Adipocyte (in vitro differentiated cells): ENCODE data around the gene UPK3B.
"Not testable (repeated sequence)": the region's sequence is repeated elsewhere in the genome, so short reads cannot be mapped to it uniquely, and the experiment has no call there.

Experiments used
- DNase-seq: peaks from one replicate; pipeline ENCODE4 v3.0.0-alpha.2; 2015; ENCODE audit warnings: low read depth
- H3K27me3 ChIP-seq: replicated peaks from 2 replicates; pipeline ENCODE4 v1.7.0; 2013; ENCODE audit warnings: mild to moderate bottlenecking, low read length, moderate library complexity; ENCODE audit not compliant: control insufficient read depth, insufficient read depth
- H3K36me3 ChIP-seq: 2 replicates; pipeline ENCODE4 v1.7.0; 2013; ENCODE audit warnings: low read length, mild to moderate bottlenecking, moderate library complexity; ENCODE audit not compliant: control insufficient read depth, insufficient read depth, severe bottlenecking
- H3K4me1 ChIP-seq: 2 replicates; pipeline ENCODE4 v1.7.0; 2013; ENCODE audit warnings: mild to moderate bottlenecking, low read length, moderate library complexity; ENCODE audit not compliant: control insufficient read depth, insufficient read depth
- H3K4me3 ChIP-seq: 2 replicates; pipeline ENCODE4 v1.7.0; 2013; ENCODE audit warnings: mild to moderate bottlenecking, low read length, moderate library complexity
- H3K9ac ChIP-seq: 2 replicates; pipeline ENCODE4 v1.7.0; 2013; ENCODE audit warnings: mild to moderate bottlenecking, low read length, moderate library complexity
- H3K9me3 ChIP-seq: 2 replicates; pipeline ENCODE4 v1.7.0; 2013; ENCODE audit warnings: mild to moderate bottlenecking, low read length, moderate library complexity; ENCODE audit not compliant: control insufficient read depth

The UPK3B gene

GRCh38 chr7:76476742-76477474 lies 33.4 kb upstream of the UPK3B start:
- DNase-seq, H3K4me3 ChIP-seq, H3K27me3 ChIP-seq, H3K4me1 ChIP-seq, H3K36me3 ChIP-seq, H3K9me3 ChIP-seq, H3K9ac ChIP-seq: not testable (repeated sequence)

- H3K27me3 ChIP-seq, H3K4me3 ChIP-seq, DNase-seq, H3K4me1 ChIP-seq, H3K9me3 ChIP-seq, H3K9ac ChIP-seq, H3K36me3 ChIP-seq: not testable (repeated sequence)
Measured at GRCh38 chr7:76479628-76480027, 30.7 kb upstream of the UPK3B start.

- DNase-seq, H3K9me3 ChIP-seq, H3K9ac ChIP-seq: not testable (repeated sequence)
Measured at GRCh38 chr7:76480403-76481253, 29.7 kb upstream of the UPK3B start.

DNA sequence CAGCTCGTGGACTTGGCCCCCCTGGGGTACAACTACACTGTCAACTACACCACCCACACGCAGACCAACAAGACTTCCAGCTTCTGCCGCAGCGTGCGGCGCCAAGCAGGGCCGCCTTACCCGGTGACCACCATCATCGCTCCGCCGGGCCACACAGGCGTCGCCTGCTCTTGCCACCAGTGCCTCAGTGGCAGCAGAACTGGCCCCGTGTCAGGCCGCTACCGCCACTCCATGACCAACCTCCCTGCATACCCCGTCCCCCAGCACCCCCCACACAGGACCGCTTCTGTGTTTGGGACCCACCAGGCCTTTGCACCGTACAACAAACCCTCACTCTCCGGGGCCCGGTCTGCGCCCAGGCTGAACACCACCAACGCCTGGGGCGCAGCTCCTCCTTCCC lies 27.7 kb upstream of the UPK3B start:
- not testable (repeated sequence) for H3K36me3 ChIP-seq, H3K9ac ChIP-seq, H3K4me1 ChIP-seq, H3K4me3 ChIP-seq, DNase-seq, H3K9me3 ChIP-seq, H3K27me3 ChIP-seq

More at GRCh38 chr7:76480403-76481253, 29.7 kb upstream of the UPK3B start:
- not testable (repeated sequence) for H3K36me3 ChIP-seq, H3K4me1 ChIP-seq, H3K27me3 ChIP-seq, H3K4me3 ChIP-seq

GRCh38 chr7:76483081-76483480 lies 27.3 kb upstream of the UPK3B start:
- DNase-seq, H3K9me3 ChIP-seq, H3K27me3 ChIP-seq, H3K4me3 ChIP-seq, H3K4me1 ChIP-seq, H3K36me3 ChIP-seq, H3K9ac ChIP-seq: not testable (repeated sequence)

DNA sequence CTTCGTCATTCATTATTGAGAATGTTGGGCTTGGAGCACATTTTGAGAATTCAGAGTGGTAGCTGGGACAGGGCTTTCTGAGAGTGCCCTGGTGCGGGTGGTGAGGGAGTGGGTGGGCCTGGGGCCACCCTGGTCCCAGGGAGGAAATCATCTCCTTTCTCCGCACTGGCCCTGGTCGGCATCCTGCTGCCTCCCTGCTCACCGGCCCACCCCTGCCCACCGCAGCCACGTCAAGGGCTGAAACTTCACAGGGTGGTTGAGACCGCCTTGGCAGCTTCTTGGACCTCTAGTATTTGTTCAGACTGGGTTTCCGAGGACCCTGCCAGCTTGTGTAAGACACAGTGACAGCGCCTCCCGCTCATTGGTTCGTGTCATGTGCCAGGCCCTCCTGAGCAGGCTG lies 25.9 kb upstream of the UPK3B start:
- H3K4me3 ChIP-seq, DNase-seq, H3K36me3 ChIP-seq, H3K9ac ChIP-seq, H3K27me3 ChIP-seq, H3K4me1 ChIP-seq, H3K9me3 ChIP-seq: not testable (repeated sequence)

GRCh38 chr7:76485822-76486610 lies 24.3 kb upstream of the UPK3B start:
- not testable (repeated sequence) for DNase-seq, H3K36me3 ChIP-seq, H3K9me3 ChIP-seq, H3K4me3 ChIP-seq, H3K9ac ChIP-seq, H3K27me3 ChIP-seq, H3K4me1 ChIP-seq

DNA sequence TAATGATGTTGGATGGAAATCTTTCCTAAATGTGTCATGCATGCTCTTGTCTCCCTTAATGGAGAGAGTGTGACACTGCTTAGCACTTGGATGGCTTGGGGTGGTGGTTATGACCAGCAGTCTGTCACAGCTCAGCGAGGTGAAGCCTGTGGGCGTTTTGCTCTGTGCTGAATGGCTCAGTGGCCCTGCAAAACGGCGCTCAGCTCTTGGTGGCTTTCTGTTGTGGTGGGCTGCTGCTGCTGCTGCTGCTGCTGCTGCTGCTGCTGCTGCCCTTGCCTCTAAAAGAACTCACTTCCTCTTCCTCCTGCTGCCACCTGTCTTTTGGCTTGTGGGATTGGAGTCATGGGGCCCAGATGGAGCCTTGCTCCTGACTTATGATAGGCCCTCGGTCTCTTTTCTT lies 23.7 kb upstream of the UPK3B start:
- not testable (repeated sequence) for H3K4me1 ChIP-seq, H3K4me3 ChIP-seq, H3K9ac ChIP-seq, H3K27me3 ChIP-seq, H3K9me3 ChIP-seq, H3K36me3 ChIP-seq, DNase-seq

- H3K36me3 ChIP-seq, H3K4me3 ChIP-seq: not testable (repeated sequence)
Measured at GRCh38 chr7:76487969-76488368, 22.4 kb upstream of the UPK3B start.

DNA sequence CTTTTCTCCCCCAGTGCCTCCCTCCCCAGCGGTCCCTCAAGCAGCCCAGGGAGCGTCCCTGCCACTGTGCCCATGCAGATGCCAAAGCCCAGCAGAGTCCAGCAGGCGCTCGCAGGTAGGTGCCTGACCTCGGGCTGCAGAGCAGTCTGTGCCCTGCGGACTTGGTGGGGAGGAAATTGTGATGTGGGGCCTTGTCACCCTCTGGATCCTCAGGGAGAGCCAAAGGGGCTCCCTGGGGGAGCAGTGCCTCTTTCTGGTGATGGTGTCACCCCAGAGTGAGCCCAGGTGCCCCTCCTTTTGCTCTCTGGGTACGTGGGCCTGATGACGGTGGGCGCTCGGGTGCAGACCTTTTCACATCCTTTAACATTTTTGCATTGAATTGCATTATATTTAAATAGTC lies 18.2 kb upstream of the UPK3B start:
- H3K9me3 ChIP-seq, H3K27me3 ChIP-seq, DNase-seq, H3K36me3 ChIP-seq, H3K4me3 ChIP-seq, H3K4me1 ChIP-seq, H3K9ac ChIP-seq: not testable (repeated sequence)

More at GRCh38 chr7:76487969-76488368, 22.4 kb upstream of the UPK3B start:
- H3K4me1 ChIP-seq, H3K9me3 ChIP-seq, H3K9ac ChIP-seq, DNase-seq, H3K27me3 ChIP-seq: not testable (repeated sequence)

DNA sequence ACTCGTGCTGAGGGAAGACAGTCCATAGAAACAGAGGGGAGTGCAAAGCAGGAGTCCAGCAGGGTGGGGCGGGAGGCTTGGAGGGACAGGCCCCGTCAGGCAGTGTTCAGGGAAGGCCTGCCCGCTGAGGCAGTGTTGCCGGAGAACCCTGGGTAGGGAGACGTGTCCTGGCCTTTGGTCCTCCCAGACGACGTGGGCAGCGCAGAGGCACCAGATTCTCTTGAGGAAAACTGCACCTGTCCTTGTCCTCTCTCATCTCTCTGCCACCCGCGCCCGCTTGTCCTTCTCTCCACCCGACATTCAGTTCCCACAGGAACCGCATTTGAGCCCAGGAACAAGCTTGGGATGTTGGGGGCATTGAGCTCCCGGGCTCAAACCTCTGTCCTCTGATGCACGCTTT lies 14.6 kb upstream of the UPK3B start:
- not testable (repeated sequence) for H3K4me3 ChIP-seq, H3K4me1 ChIP-seq, H3K36me3 ChIP-seq, DNase-seq, H3K27me3 ChIP-seq, H3K9ac ChIP-seq, H3K9me3 ChIP-seq
